RWPE2 (cell line): Measurements from ENCODE around the gene SART3.

Experiments used
- ATAC-seq: fragments of 200-7000 bp; cut with Tn5 transposase; 3 replicates; pipeline ENCODE4 v1.9.1; 2021; ENCODE audit warnings: low read depth
- DNase-seq: peaks from one replicate; pipeline ENCODE4 v3.0.0-alpha.2; 2020; ENCODE audit warnings: low spot score
- H3K27ac ChIP-seq: fragments of 450-650 bp; 2 replicates; pipeline ENCODE4 v1.5.1; 2017; ENCODE audit warnings: mild to moderate bottlenecking; ENCODE audit not compliant: poor library complexity, severe bottlenecking
- H3K27me3 ChIP-seq: fragments of 250-450 bp; sonication (Bioruptor Pico); 2 replicates; pipeline ENCODE4 v1.5.1; 2021; ENCODE audit warnings: mild to moderate bottlenecking, moderate library complexity; ENCODE audit not compliant: insufficient read depth, poor library complexity, severe bottlenecking
- H3K36me3 ChIP-seq: fragments of 250-450 bp; sonication (Bioruptor Pico); 2 replicates; pipeline ENCODE4 v1.5.1; 2020; ENCODE audit warnings: low read depth, mild to moderate bottlenecking, moderate library complexity
- H3K4me1 ChIP-seq: fragments of 250-450 bp; sonication (Bioruptor Pico); 2 replicates; pipeline ENCODE4 v1.5.1; 2021; ENCODE audit warnings: mild to moderate bottlenecking, moderate library complexity; ENCODE audit not compliant: insufficient read depth, poor library complexity, severe bottlenecking
- H3K4me3 ChIP-seq: fragments of 250-450 bp; sonication (Bioruptor Pico); 2 replicates; pipeline ENCODE4 v1.5.1; 2021; ENCODE audit warnings: mild to moderate bottlenecking, moderate library complexity; ENCODE audit not compliant: severe bottlenecking
- H3K9me3 ChIP-seq: fragments of 250-450 bp; sonication (Bioruptor Pico); 2 replicates; pipeline ENCODE4 v1.5.1; 2021; ENCODE audit warnings: mild to moderate bottlenecking, moderate library complexity; ENCODE audit not compliant: severe bottlenecking
- CTCF ChIP-seq: fragments of 450-650 bp; IDR thresholded peaks from one replicate; pipeline ENCODE4 v1.5.1; 2017; ENCODE audit warnings: mild to moderate bottlenecking, moderate library complexity; ENCODE audit not compliant: poor library complexity, severe bottlenecking

SART3 gene

DNA sequence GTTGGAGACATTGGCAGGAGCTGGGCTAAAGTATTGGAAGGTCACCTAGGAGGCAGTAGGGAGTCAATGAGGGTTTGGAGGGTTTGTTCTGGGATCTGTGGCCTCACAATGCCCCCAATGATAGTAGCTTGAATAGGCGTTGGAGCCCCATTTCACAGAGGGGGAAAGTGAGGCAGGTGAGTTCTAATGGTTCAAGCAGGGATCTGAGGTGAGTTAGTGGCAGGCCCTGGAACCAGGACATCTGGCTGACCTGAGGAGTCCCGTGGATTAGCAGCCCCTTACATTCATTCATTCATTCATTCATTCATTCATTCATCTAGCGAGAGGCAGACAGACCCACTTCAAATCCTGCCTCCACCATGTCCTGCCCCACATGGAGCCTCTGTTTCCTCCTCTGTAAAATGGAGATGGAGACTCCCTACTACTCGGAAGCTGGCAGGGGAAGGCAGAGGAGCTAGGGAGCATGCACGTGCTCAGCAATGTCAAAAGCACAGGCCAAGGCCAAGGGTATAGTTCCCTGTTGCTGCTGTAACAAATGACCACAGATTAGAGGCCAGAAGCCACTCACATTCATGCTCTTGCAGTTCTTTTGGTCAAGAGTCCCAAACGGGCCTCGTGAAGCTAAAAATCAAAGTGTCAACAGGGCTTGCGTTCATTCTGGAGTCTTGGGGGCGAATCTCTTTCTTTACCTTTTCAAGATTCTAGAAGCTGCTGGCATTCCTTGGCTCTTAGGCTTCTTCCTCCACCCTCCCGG, 39.2 kb upstream of the SART3 start:
- no peak for DNase-seq
- H3K9me3 ChIP-seq: no peaks in the 10 kb centered on the region

GRCh38 chr12:108599541-108599940, 38.6 kb upstream of the SART3 start:
- DNase-seq (no peak), ATAC-seq (no peak)
- no peaks in the 10 kb centered on the region for H3K9me3 ChIP-seq
- H3K4me3 ChIP-seq: no peak overlapping the region
- no peak overlapping the region for H3K27ac ChIP-seq
- no peaks in the 10 kb centered on the region for H3K36me3 ChIP-seq
- TF ChIP-seq CTCF: no peak
- H3K27me3 ChIP-seq: no peaks in the 10 kb centered on the region
- H3K4me1 ChIP-seq: no peaks in the 10 kb centered on the region

More for the DNA sequence above, 39.2 kb upstream of the SART3 start:
- no peaks in the 10 kb centered on the region for H3K36me3 ChIP-seq
- no peak overlapping the region for H3K27ac ChIP-seq
- H3K4me3 ChIP-seq: no peak overlapping the region
- H3K27me3 ChIP-seq: no peaks in the 10 kb centered on the region
- no peak for ATAC-seq
- H3K4me1 ChIP-seq: no peaks in the 10 kb centered on the region
- TF ChIP-seq CTCF: no peak

DNA sequence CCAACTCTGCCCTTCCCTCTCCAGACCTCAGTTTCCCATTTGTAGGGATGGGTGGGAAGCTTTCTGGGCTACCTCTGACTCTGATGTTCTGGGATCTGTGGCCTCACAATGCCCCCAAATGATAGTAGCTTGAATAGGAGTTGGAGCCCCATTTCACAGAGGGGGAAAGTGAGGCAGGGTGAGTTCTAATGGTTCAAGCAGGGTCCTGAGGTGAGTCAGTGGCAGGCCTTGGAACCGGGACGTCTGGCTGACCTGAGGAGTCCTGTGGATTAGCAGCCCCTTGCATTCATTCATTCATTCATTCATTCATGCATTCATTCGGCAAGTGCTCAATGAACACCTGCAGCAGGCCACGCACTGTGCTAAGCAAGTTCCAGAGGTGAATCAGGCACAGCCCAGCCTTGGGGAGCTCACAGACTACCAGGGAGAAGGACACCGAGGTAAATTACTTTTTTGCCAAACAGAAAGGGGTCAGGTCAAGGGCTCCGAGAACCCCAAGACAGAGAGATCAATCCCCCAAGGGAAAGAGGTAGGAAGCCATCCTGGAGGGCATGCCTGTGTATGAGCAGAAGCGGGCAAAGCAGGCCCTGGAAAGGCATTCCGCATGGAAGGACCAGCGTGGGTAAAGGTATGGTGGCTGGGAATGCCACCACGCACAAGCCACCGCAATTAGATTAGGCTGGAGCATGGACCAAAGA, 37.7 kb upstream of the SART3 start:
- Histone ChIP-seq H3K27ac (no peak overlapping the region), H3K36me3 (no peaks in the 10 kb centered on the region), H3K27me3 (no peaks in the 10 kb centered on the region), H3K9me3 (no peaks in the 10 kb centered on the region), H3K4me1 (no peaks in the 10 kb centered on the region), H3K4me3 (no peak overlapping the region)
- ATAC-seq: no peak
- DNase-seq: no peak
- no peak for TF ChIP-seq CTCF

DNA sequence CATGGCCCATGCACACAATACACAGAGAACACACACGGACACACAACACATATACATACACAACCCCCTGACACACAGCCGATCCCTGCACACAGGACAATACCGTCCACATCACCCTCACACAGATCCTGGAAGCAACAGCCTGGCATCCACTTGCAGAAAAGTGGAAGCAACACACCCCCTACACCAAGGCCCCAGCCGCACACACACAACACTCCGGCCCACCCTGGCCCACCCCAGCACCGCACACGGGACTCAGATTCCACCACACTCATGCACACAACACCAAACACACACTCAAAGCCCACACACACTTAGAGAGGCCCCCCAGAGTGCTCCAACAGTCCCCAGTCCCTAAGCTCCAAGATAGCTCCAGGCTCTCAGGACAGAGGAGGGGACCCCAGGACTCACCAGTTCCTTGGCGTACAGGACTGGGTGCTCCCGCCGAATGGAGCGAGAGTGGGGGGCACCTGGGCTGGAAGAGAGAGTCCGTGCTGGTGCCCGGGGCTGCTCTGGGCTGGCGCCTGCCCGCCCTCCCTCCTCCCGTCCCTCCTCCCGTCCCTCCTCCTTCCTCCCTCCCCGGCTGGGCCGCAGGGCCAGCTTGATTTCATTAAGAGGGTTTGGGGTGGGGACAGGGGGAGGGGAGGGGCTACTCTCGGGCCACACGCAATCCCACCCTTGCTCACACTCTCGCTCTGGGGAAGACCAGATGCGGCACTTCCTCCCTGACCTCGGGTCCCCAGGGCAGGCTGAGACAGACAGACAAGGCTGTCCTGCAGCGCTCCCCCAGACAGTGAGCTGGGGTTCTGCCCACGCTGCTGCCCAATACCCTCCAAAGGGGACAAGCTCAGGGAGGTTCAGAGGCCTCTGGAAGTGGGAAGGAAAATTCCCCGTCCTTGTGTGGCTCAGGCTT, 36.8 kb upstream of the SART3 start, which contains the start of gene TMEM119:
Gene TMEM119 (minus strand): TSS at position 526 of the 913 bp plus-strand sequence. CDS start 5,701 bp downstream, outside the sequence.
- ATAC-seq (peak; percentile 20; the same call in 1 of the 3 replicates), DNase-seq (no peak)
- H3K4me1 ChIP-seq: no peaks in the 10 kb centered on the region
- TF ChIP-seq CTCF: no peak
- H3K27ac ChIP-seq: no peak within 1 kb of the TSS
- H3K9me3 ChIP-seq: no peaks in the 10 kb centered on the region
- H3K4me3 ChIP-seq: no peak within 1 kb of the TSS
- no peaks in the 10 kb centered on the region for H3K27me3 ChIP-seq
- no peaks in the 10 kb centered on the region for H3K36me3 ChIP-seq
